ENCODE measurements around the gene ZNF556.
"Not testable (repeated sequence)": the region's sequence is repeated elsewhere in the genome, so short reads cannot be mapped to it uniquely, and the experiment has no call there.

Gene ZNF556

DNA sequence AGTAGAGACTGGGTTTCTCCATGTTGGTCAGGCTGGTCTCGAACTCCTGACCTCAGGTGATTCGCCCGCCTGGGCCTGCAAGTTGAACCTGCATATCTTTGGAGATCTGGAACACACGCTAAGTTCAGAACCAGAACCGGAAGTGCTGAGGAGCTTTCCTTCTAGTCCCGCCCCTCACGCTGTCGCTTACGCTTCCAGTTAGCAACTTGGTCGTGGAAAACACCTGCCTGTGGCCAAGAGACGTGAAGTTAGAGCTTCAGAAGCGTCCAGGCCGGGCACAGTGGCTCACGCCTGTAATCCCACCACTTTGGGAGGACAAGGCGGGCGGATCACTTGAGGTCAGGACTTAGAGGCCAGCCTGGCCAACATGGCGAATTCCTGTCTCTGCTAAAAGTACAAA, 18.6 kb downstream of the ZNF556 start:
- no peaks in the 10 kb centered on the region for H4K20me1 ChIP-seq (ENCODE audit: insufficient read depth, low read length)
- TF ChIP-seq, protein P1, sequence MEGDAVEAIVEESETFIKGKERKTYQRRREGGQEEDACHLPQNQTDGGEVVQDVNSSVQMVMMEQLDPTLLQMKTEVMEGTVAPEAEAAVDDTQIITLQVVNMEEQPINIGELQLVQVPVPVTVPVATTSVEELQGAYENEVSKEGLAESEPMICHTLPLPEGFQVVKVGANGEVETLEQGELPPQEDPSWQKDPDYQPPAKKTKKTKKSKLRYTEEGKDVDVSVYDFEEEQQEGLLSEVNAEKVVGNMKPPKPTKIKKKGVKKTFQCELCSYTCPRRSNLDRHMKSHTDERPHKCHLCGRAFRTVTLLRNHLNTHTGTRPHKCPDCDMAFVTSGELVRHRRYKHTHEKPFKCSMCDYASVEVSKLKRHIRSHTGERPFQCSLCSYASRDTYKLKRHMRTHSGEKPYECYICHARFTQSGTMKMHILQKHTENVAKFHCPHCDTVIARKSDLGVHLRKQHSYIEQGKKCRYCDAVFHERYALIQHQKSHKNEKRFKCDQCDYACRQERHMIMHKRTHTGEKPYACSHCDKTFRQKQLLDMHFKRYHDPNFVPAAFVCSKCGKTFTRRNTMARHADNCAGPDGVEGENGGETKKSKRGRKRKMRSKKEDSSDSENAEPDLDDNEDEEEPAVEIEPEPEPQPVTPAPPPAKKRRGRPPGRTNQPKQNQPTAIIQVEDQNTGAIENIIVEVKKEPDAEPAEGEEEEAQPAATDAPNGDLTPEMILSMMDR (IDR thresholded peaks at IDR 0.05; ENCODE audit: borderline replicate concordance, extremely low read depth, low read length, poor library complexity, severe bottlenecking) = no peak
- no peak for TF ChIP-seq EZH2 (IDR thresholded peaks at IDR 0.05; ENCODE audit: borderline replicate concordance, low read depth, low read length, severe bottlenecking)
- H3K4me3 ChIP-seq (ENCODE audit: low read depth in 1 of 2, low read length in 2 of 2) = no peak overlapping the region
- H3K79me2 ChIP-seq (ENCODE audit: insufficient read depth, low read length) = peaks cover 16% of the 10 kb centered on the region
- H2AFZ ChIP-seq (ENCODE audit: low read depth, low read length) = no peak overlapping the region
- no peak overlapping the region for H3K4me2 ChIP-seq (ENCODE audit: insufficient read depth, low read length)
- no peaks in the 10 kb centered on the region for H3K27me3 ChIP-seq (ENCODE audit: insufficient read depth, low read length, poor library complexity)
- H3K36me3 ChIP-seq (ENCODE audit: insufficient read depth, low read length) = 0 out of 2 replicates have a peak, but pooled peaks cover 4% of the 10 kb centered on the region
- H3K9ac ChIP-seq (ENCODE audit: low read depth, low read length) = no peak overlapping the region
- H3K4me1 ChIP-seq (ENCODE audit: insufficient read depth, low read length) = peaks cover 34% of the 10 kb centered on the region
- DNase-seq (no peak), ATAC-seq (ENCODE audit: insufficient read depth, low read depth) (no peak)
- no peaks in the 10 kb centered on the region for H3K9me3 ChIP-seq (ENCODE audit: insufficient read depth, low read length, severe bottlenecking)
- H3K27ac ChIP-seq (ENCODE audit: low read length) = no peak overlapping the region

DNA sequence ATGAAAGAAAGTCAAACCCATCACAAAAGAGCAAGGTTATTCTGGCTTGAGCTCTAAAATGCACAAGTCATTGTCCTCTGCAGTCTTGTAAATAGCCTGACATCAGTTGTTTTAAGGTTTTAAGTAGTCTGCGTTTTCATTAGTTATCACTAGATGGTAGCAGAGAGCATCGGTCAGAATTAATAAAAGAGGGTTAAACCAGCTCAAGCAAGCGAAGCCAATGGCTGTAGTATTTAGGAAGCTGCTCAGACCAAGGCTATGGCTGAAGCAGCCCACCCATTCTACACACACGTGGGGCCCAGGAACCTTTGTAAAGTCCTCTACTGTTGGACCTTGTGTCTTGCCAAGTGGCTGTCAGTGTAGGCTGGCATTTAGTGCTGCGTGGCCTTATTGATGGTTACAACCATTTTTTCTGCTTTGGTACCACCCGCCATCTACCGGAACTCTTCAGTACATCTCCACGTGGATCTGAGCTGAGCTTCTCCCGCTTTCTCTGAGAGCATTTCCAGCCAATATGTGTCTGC, 20.3 kb downstream of the ZNF556 start:
- H3K27ac ChIP-seq (ENCODE audit: low read length) = peak overlapping the region; percentile 99
- H3K4me1 ChIP-seq (ENCODE audit: insufficient read depth, low read length) = peaks cover 51% of the 10 kb centered on the region
- peak overlapping the region; percentile 64 for H2AFZ ChIP-seq (ENCODE audit: low read depth, low read length)
- H3K79me2 ChIP-seq (ENCODE audit: insufficient read depth, low read length) = peaks cover 32% of the 10 kb centered on the region
- peak overlapping the region; percentile 88 for H3K4me2 ChIP-seq (ENCODE audit: insufficient read depth, low read length)
- peak overlapping the region; percentile 84 for H3K9ac ChIP-seq (ENCODE audit: low read depth, low read length)
- no peaks in the 10 kb centered on the region for H3K27me3 ChIP-seq (ENCODE audit: insufficient read depth, low read length, poor library complexity)
- DNase-seq (peak; percentile 51), ATAC-seq (ENCODE audit: insufficient read depth, low read depth) (peak; percentile 8; the same call in 1 of the 3 replicates)
- no peaks in the 10 kb centered on the region for H4K20me1 ChIP-seq (ENCODE audit: insufficient read depth, low read length)
- H3K36me3 ChIP-seq (ENCODE audit: insufficient read depth, low read length) = peaks cover 8% of the 10 kb centered on the region; the same call in 1 of the 2 replicates
- H3K4me3 ChIP-seq (ENCODE audit: low read depth in 1 of 2, low read length in 2 of 2) = peak overlapping the region in 1 of 2 experiments; percentile 71; a peak in 2 of 4 replicates
- TF ChIP-seq, protein P1 (IDR thresholded peaks at IDR 0.05; ENCODE audit: borderline replicate concordance, extremely low read depth, low read length, poor library complexity, severe bottlenecking) = peak; percentile 83
- no peak for TF ChIP-seq EZH2 (IDR thresholded peaks at IDR 0.05; ENCODE audit: borderline replicate concordance, low read depth, low read length, severe bottlenecking)
- H3K9me3 ChIP-seq (ENCODE audit: insufficient read depth, low read length, severe bottlenecking) = no peaks in the 10 kb centered on the region

DNA sequence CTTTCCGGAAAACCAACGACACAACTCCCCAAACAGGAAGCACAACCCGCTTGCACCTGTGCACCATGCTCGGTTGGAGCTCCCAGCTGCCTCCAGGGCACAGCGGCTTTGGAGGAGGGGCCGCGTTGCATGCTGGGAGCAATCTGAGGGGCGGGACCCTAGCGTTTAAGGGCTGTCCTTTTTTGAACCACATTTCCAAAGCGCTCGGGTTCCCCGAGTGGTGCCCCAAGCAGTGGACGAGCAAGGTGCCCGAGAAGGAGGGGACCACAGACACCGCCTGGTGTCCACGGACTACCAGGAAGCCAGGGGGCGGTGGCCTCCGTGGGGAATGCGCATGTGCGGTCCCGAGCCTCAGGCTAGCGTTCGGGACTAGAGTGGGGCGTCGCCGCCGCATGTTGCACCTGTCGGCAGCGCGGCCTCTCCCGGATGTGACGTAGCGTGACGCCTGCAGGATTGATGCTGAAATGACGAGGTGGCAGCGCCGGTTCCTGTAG, 21.6 kb downstream of the ZNF556 start:
- Histone ChIP-seq H3K9me3 (ENCODE audit: insufficient read depth, low read length, severe bottlenecking) (no peaks in the 10 kb centered on the region), H3K4me1 (ENCODE audit: insufficient read depth, low read length) (peaks cover 61% of the 10 kb centered on the region), H3K4me3 (ENCODE audit: low read depth in 1 of 2, low read length in 2 of 2) (peak overlapping the region; percentile 44 to 71), H2AFZ (ENCODE audit: low read depth, low read length) (peak overlapping the region; percentile 87), H3K27me3 (ENCODE audit: insufficient read depth, low read length, poor library complexity) (no peaks in the 10 kb centered on the region), H4K20me1 (ENCODE audit: insufficient read depth, low read length) (no peaks in the 10 kb centered on the region), H3K79me2 (ENCODE audit: insufficient read depth, low read length) (peaks cover 42% of the 10 kb centered on the region), H3K27ac (ENCODE audit: low read length) (peak overlapping the region; percentile 99), H3K9ac (ENCODE audit: low read depth, low read length) (peak overlapping the region; percentile 84), H3K4me2 (ENCODE audit: insufficient read depth, low read length) (peak overlapping the region; percentile 88), H3K36me3 (ENCODE audit: insufficient read depth, low read length) (peaks cover 15% of the 10 kb centered on the region)
- ATAC-seq (ENCODE audit: insufficient read depth, low read depth) = peak; percentile 87
- TF ChIP-seq, protein P1 (IDR thresholded peaks at IDR 0.05; ENCODE audit: borderline replicate concordance, extremely low read depth, low read length, poor library complexity, severe bottlenecking) = peak; percentile 23
- TF ChIP-seq EZH2 (IDR thresholded peaks at IDR 0.05; ENCODE audit: borderline replicate concordance, low read depth, low read length, severe bottlenecking) = no peak
- peak; percentile 98 for DNase-seq

DNA sequence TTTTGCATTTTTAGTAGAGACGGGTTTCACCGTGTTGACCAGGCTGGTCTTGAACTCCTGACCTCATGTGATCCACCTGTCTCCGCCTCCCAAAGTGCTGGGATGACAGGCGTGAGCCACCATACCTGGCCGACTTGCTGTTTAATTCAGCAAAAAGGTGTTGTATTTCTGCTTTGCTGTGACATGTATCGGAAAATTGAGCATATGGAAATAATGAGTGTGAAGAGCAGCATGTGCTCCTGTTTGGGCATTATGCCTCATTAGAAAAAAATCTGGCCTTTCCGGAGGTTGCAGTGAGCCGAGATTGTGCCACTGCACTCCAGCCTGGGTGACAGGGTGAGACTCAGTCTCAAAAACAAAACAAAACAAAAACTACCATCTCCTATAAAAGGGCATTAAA, 23.4 kb downstream of the ZNF556 start:
- not testable (repeated sequence) for H3K9me3 ChIP-seq (ENCODE audit: insufficient read depth, low read length, severe bottlenecking); H3K27me3 ChIP-seq (ENCODE audit: insufficient read depth, low read length, poor library complexity); H4K20me1 ChIP-seq (ENCODE audit: insufficient read depth, low read length); H2AFZ ChIP-seq (ENCODE audit: low read depth, low read length); DNase-seq; ATAC-seq (ENCODE audit: insufficient read depth, low read depth)
- peak overlapping the region; percentile 77 for H3K27ac ChIP-seq (ENCODE audit: low read length)
- H3K79me2 ChIP-seq (ENCODE audit: insufficient read depth, low read length) = peaks cover 52% of the 10 kb centered on the region
- H3K4me3 ChIP-seq (ENCODE audit: low read depth in 1 of 2, low read length in 2 of 2) = peak overlapping the region; percentile 16 to 58; a peak in 3 of 4 replicates
- H3K4me2 ChIP-seq (ENCODE audit: insufficient read depth, low read length) = peak overlapping the region; percentile 88
- H3K4me1 ChIP-seq (ENCODE audit: insufficient read depth, low read length) = peaks cover 65% of the 10 kb centered on the region
- H3K9ac ChIP-seq (ENCODE audit: low read depth, low read length) = peak overlapping the region; percentile 84
- peaks cover 19% of the 10 kb centered on the region for H3K36me3 ChIP-seq (ENCODE audit: insufficient read depth, low read length)

Measured in DND-41 (cell line).